Lung (tissue), 12 donors: ENCODE measurements around the gene KCNA5. TPM values are rescaled to one million over a fixed set of nuclear protein-coding genes. Genes with fewer than 3 reads are reported as not detected.

Experiments
- ATAC-seq: fragments of 200-7000 bp; cut with Tn5 transposase; one replicate; pipeline ENCODE4 v1.9.1; 2020; ENCODE audit warnings: moderate number of reproducible peaks; ENCODE audit not compliant: insufficient read depth, low FRiP score
- DNase-seq, 3 donors: peaks; one replicate each; pipeline ENCODE4 v3.0.0-alpha.2; 2013 to 2017
- H3K27ac ChIP-seq, 2 donors: one replicate each; pipeline ENCODE4 v1.5.1; 2013; ENCODE audit warnings: mild to moderate bottlenecking in 2 of 2, moderate library complexity in 2 of 2, control low read depth in 1 of 2, inconsistent platforms in 1 of 2, low read depth in 1 of 2, low read length in 1 of 2
- H3K27me3 ChIP-seq, 3 donors: one replicate each; pipeline ENCODE4 v1.5.1; 2013; ENCODE audit warnings: low read length in 2 of 3; ENCODE audit not compliant: control insufficient read depth in 3 of 3, insufficient read depth in 3 of 3
- H3K36me3 ChIP-seq, 4 donors: one replicate each; pipeline ENCODE4 v1.5.1; 2013; ENCODE audit warnings: low read length in 4 of 4, mild to moderate bottlenecking in 1 of 4, moderate library complexity in 1 of 4; ENCODE audit not compliant: control insufficient read depth in 4 of 4, insufficient read depth in 4 of 4
- H3K4me1 ChIP-seq, 5 donors: one replicate each; pipeline ENCODE4 v1.5.1; 2013; ENCODE audit warnings: low read length in 5 of 5, mild to moderate bottlenecking in 2 of 5, moderate library complexity in 1 of 5; ENCODE audit not compliant: control insufficient read depth in 5 of 5, insufficient read depth in 5 of 5
- H3K4me3 ChIP-seq: one replicate; pipeline ENCODE4 v1.5.1; 2013; ENCODE audit warnings: mild to moderate bottlenecking, control low read depth, moderate library complexity
- H3K9ac ChIP-seq, 2 donors: one replicate each; pipeline ENCODE4 v1.5.1; 2013; ENCODE audit warnings: low read length in 2 of 2, control low read depth in 1 of 2; ENCODE audit not compliant: insufficient read depth in 1 of 2
- H3K9me3 ChIP-seq, 4 donors: one replicate each; pipeline ENCODE4 v1.5.1; 2013; ENCODE audit warnings: low read length in 3 of 4, mild to moderate bottlenecking in 1 of 4, moderate library complexity in 1 of 4; ENCODE audit not compliant: control insufficient read depth in 4 of 4, insufficient read depth in 3 of 4
- WGBS, 2 donors: extraction: QIAGEN DNeasy Blood & Tissue Kit; methylation state at CpG; one replicate each; pipeline ENCODE4 v1.1.7; 2013; 5-methylcytosine and 5-hydroxymethylcytosine counted together
- polyA plus RNA-seq, 2 donors: library from polyadenylated mRNA; stranded (reverse); fragments of 200-250 nt; gene quantifications; one replicate each; pipeline ENCODE4 v1.2.1, GENCODE V29; 2013
- total RNA-seq, 2 donors: library from RNA; depleted of rRNA in 1 of 2; stranded (reverse); fragments of >200 nt in 1 of 2; gene quantifications; one replicate each; pipeline ENCODE4 v1.2.1, GENCODE V29; 2014 to 2021
- TF ChIP-seq, protein P1 (sequence below): IDR thresholded peaks from 2 replicates; pipeline ENCODE4 v1.5.1; 2012; ENCODE audit warnings: mild to moderate bottlenecking; ENCODE audit errors: control extremely low read depth, extremely low read depth
- donor health status: control.
- donor health status: control.
- donor health status: Bipolar disorder and iron deficiency.
- donor health status: healthy.
- donor health status: DM: yes; HTN: yes; CAD: no.

Gene KCNA5
- total and polyA plus RNA-seq, 4 donors, result 0.46 to 3.8 (median 2.4) TPM

DNA sequence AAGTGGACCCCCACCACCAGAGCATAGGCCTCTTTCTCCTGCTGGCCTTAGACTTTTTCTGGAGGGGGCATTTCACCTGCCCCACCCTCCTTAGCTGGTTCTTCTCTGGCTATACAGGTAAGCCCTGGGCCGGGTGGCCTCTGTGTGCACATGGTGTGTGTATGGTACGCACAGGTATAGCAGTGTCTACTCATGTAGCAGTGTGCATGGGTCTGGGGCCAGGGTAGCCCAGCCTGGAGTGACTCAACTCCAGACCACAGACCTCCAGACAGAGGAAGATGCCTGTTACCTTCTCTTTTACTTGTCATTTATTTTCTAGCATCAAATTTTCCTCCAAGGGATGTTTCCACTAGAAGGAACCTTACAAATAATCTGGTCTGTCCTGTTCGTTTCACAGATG is 6.9 kb downstream of the KCNA5 start:
- no peak overlapping the region for H3K27ac ChIP-seq
- H3K36me3 ChIP-seq, result no peaks in the 10 kb centered on the region
- H3K9ac ChIP-seq, result no peak overlapping the region
- ATAC-seq (no peak), DNase-seq (no peak)
- TF ChIP-seq, protein P1, sequence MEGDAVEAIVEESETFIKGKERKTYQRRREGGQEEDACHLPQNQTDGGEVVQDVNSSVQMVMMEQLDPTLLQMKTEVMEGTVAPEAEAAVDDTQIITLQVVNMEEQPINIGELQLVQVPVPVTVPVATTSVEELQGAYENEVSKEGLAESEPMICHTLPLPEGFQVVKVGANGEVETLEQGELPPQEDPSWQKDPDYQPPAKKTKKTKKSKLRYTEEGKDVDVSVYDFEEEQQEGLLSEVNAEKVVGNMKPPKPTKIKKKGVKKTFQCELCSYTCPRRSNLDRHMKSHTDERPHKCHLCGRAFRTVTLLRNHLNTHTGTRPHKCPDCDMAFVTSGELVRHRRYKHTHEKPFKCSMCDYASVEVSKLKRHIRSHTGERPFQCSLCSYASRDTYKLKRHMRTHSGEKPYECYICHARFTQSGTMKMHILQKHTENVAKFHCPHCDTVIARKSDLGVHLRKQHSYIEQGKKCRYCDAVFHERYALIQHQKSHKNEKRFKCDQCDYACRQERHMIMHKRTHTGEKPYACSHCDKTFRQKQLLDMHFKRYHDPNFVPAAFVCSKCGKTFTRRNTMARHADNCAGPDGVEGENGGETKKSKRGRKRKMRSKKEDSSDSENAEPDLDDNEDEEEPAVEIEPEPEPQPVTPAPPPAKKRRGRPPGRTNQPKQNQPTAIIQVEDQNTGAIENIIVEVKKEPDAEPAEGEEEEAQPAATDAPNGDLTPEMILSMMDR, result no peak
- H3K4me1 ChIP-seq, result peaks cover 0 to 2% (median 0%) of the 10 kb centered on the region in 5 donors
- peaks cover 4 to 30% (median 16%) of the 10 kb centered on the region in 3 donors for H3K27me3 ChIP-seq
- WGBS, 2 donors, result 86 to 92% methylated on average over 3 of the region's 3 CpGs
- no peak overlapping the region for H3K4me3 ChIP-seq
- H3K9me3 ChIP-seq, result no peaks in the 10 kb centered on the region

DNA sequence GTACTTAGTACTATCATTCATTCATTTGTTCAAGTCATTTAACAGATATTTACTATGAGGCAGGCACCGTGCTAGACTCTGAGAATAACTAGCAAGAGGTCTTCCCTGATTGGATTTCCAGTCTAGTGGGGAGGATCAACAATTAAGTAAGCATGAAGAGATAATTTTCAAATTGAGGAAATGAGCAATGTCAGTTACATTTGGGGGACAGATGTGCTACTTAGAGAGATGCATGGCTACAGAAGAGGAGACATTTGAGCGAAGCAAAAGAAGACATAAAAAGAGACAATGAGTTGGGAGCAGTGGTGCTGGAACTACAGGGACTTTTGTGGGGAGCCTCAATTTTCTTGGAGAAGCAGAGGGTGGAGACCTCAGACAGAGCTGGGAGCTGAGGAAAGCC is 7.7 kb downstream of the KCNA5 start:
- Histone ChIP-seq H3K27ac (no peak overlapping the region), H3K27me3 (peaks cover 4 to 23% (median 14%) of the 10 kb centered on the region in 3 donors), H3K4me3 (no peak overlapping the region), H3K9me3 (no peaks in the 10 kb centered on the region), H3K36me3 (no peaks in the 10 kb centered on the region), H3K9ac (no peak overlapping the region), H3K4me1 (peaks cover 0 to 2% (median 0%) of the 10 kb centered on the region in 5 donors)
- TF ChIP-seq, protein P1, result no peak
- DNase-seq (no peak), ATAC-seq (no peak)
- WGBS, 2 donors, result 76 to 77% methylated on average over 2 of the region's 2 CpGs

DNA sequence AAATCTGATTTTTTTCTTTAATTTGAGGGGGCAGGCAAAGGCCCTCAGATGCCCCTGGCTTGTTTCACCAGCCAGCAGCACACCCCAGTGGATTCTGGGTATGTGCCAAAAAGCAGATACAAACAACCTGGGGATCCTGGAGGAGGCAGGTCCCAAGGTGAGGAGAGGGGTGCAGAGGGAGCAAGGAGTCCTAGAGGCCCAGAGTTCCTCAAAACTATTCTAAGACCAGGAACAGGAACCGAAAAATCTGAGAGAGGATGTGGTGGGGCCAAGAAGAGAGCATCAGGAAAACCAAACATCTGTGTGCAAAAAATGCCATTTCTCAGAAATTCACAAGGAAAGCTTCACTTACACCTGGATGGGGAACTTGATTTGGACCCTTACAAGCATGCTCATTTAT is 8.2 kb downstream of the KCNA5 start:
- Histone ChIP-seq H3K27me3 (peaks cover 4 to 17% (median 11%) of the 10 kb centered on the region in 3 donors), H3K36me3 (no peaks in the 10 kb centered on the region), H3K27ac (no peak overlapping the region), H3K9me3 (no peaks in the 10 kb centered on the region), H3K4me3 (no peak overlapping the region), H3K9ac (no peak overlapping the region), H3K4me1 (peaks cover 0 to 2% (median 0%) of the 10 kb centered on the region in 5 donors)
- ATAC-seq, result no peak
- TF ChIP-seq, protein P1, result no peak
- no peak for DNase-seq
- WGBS, 2 donors, result 40 to 49% methylated on average over 1 of the region's 1 CpG

DNA sequence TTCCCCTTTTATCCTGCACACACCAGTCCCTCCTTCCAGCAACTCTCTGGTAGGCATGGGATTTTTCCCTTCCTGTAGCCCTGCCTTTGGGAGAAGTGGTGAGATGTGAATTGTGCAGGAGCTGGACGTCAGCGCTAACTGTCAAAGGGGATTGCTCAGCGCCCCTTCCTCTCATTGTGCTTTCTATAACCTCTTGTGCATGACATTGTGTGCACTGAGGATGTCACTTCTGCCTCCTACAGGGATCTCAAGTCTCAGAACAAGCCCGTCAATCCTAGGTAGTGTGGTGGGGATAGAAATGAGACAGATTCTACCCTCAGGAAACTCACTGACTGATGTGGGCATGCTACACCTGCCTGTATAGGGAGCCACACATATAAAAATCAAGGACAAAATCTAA is 8.7 kb downstream of the KCNA5 start:
- Histone ChIP-seq H3K4me3 (no peak overlapping the region), H3K4me1 (peaks cover 0 to 2% (median 0%) of the 10 kb centered on the region in 5 donors), H3K36me3 (no peaks in the 10 kb centered on the region), H3K9ac (no peak overlapping the region), H3K27ac (no peak overlapping the region), H3K9me3 (no peaks in the 10 kb centered on the region), H3K27me3 (peaks cover 4 to 13% (median 7%) of the 10 kb centered on the region in 3 donors)
- WGBS, 2 donors, result 52 to 69% methylated on average over 4 of the region's 4 CpGs
- DNase-seq, result no peak
- ATAC-seq, result no peak
- TF ChIP-seq, protein P1, result no peak
